ENCODE data around the gene GRK1.

DNA sequence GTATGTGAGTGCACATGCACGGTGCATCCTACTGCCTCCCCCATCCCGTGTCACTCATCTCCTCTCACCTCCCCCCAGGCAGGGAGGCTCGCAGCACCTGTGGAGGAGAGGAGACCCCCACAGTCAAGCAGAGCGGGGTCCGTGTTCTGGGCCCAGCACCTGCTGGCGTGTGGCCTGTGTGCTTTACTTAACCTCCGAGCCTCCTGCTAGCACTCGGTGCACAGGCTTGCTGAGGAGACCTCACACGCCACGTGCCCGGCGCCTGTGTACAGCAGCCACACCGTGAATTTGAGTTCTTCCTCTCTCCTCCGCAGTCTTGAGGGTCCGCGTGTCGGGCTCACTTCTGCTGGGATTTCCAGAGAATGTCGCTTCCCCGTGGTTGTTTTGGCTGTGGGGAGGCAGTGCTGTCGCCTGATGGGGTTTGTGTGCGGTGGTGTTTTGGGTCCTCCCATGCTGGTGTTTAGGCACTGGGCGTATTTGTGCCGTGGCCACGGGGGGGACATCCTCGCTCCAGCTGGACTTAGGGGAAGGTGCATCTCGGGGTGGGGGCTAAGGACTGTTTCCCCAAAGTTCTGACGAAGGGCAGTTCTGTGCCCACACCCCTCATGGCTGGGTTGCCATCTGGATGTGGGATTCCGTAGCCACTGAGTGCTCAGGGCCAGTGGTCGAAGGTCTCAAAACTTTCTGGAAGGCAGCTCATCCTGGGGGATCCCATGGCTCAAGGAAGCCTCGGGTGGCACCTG, 57.2 kb downstream of the GRK1 start:
- no peak for TF ChIP-seq POLR2A (IDR thresholded peaks at IDR 0.05)
- TF ChIP-seq, protein P1, sequence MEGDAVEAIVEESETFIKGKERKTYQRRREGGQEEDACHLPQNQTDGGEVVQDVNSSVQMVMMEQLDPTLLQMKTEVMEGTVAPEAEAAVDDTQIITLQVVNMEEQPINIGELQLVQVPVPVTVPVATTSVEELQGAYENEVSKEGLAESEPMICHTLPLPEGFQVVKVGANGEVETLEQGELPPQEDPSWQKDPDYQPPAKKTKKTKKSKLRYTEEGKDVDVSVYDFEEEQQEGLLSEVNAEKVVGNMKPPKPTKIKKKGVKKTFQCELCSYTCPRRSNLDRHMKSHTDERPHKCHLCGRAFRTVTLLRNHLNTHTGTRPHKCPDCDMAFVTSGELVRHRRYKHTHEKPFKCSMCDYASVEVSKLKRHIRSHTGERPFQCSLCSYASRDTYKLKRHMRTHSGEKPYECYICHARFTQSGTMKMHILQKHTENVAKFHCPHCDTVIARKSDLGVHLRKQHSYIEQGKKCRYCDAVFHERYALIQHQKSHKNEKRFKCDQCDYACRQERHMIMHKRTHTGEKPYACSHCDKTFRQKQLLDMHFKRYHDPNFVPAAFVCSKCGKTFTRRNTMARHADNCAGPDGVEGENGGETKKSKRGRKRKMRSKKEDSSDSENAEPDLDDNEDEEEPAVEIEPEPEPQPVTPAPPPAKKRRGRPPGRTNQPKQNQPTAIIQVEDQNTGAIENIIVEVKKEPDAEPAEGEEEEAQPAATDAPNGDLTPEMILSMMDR (IDR thresholded peaks at IDR 0.05), result no peak

Measured in heart left ventricle (tissue), 13 donors.